Upper lobe of right lung (tissue), 1 donor: Measurements from ENCODE around the gene WDR59. TPM values are rescaled to one million over a fixed set of nuclear protein-coding genes. Genes with fewer than 3 reads are reported as not detected.

Experiments
- ATAC-seq: fragments of 200-7000 bp; cut with Tn5 transposase; one replicate; pipeline ENCODE4 v1.9.1; 2020; ENCODE audit warnings: mild to moderate bottlenecking, moderate library complexity
- DNase-seq: peaks from one replicate; pipeline ENCODE4 v3.0.0-alpha.2; 2020
- H3K27ac ChIP-seq: fragments of 200-600 bp; one replicate; pipeline ENCODE4 v1.8.0; 2022
- H3K27me3 ChIP-seq: fragments of 200-600 bp; one replicate; pipeline ENCODE4 v1.8.0; 2022; ENCODE audit warnings: mild to moderate bottlenecking
- H3K36me3 ChIP-seq: fragments of 200-600 bp; one replicate; pipeline ENCODE4 v1.8.0; 2022
- H3K4me1 ChIP-seq: fragments of 200-600 bp; one replicate; pipeline ENCODE4 v1.8.0; 2022
- H3K4me3 ChIP-seq: fragments of 200-600 bp; one replicate; pipeline ENCODE4 v1.8.0; 2022; ENCODE audit warnings: mild to moderate bottlenecking
- H3K9me3 ChIP-seq: fragments of 200-600 bp; one replicate; pipeline ENCODE4 v1.8.0; 2022
- CTCF ChIP-seq: fragments of 200-600 bp; IDR thresholded peaks from one replicate; pipeline ENCODE4 v1.8.0; 2022; ENCODE audit warnings: antibody characterized with exemption
- intact Hi-C: fragments of 100-400 bp; cut with DNase I; formaldehyde crosslinking; loops from one replicate; pipeline ENCODE4 v1.11.0; 2022
- total RNA-seq: library from RNA; stranded (reverse); fragmentation: NEBNext Ultra II Directional; extraction: Animal tissue kit (Norgen Biotek cat#: 25700); gene quantifications from one replicate; pipeline ENCODE4 v1.2.1, GENCODE V29; 2021
- donor health status: DM: no; HTN: yes; CAD: no; lungs with severe emphysema.

WDR59 gene
- total RNA-seq, 1 donor from 2014 or later: 51.6 TPM

GRCh38 chr16:74939688-74940087 is 45.2 kb downstream of the WDR59 start:
- H3K9me3 ChIP-seq: no peaks in the 10 kb centered on the region
- DNase-seq (no peak), ATAC-seq (no peak)
- no peak overlapping the region for H3K4me3 ChIP-seq
- H3K36me3 ChIP-seq: peaks cover 53% of the 10 kb centered on the region
- no peak overlapping the region for H3K27ac ChIP-seq
- no peaks in the 10 kb centered on the region for H3K4me1 ChIP-seq
- no peak for TF ChIP-seq CTCF
- H3K27me3 ChIP-seq: no peaks in the 10 kb centered on the region
- intact Hi-C loops: no loop called here

- intact Hi-C loops: no loop called here
- ATAC-seq (peak; percentile 95), DNase-seq (no peak)
- H3K27ac ChIP-seq: no peak overlapping the region
- TF ChIP-seq CTCF: no peak
- no peaks in the 10 kb centered on the region for H3K27me3 ChIP-seq
- peaks cover 42% of the 10 kb centered on the region for H3K36me3 ChIP-seq
- no peaks in the 10 kb centered on the region for H3K9me3 ChIP-seq
- no peak overlapping the region for H3K4me3 ChIP-seq
- H3K4me1 ChIP-seq: no peaks in the 10 kb centered on the region
These were observed 47.9 kb downstream of the WDR59 start for GRCh38 chr16:74936902-74937560.

GRCh38 chr16:74931445-74931844 is 53.5 kb downstream of the WDR59 start:
- Histone ChIP-seq H3K27me3 (no peaks in the 10 kb centered on the region), H3K27ac (no peak overlapping the region), H3K4me1 (no peaks in the 10 kb centered on the region), H3K36me3 (peaks cover 35% of the 10 kb centered on the region), H3K9me3 (no peaks in the 10 kb centered on the region), H3K4me3 (no peak overlapping the region)
- intact Hi-C loops: no loop called here
- no peak for ATAC-seq
- TF ChIP-seq CTCF: no peak
- no peak for DNase-seq

- Histone ChIP-seq H3K9me3 (no peaks in the 10 kb centered on the region), H3K4me3 (no peak overlapping the region), H3K27me3 (no peaks in the 10 kb centered on the region), H3K27ac (no peak overlapping the region), H3K4me1 (no peaks in the 10 kb centered on the region), H3K36me3 (peaks cover 24% of the 10 kb centered on the region)
- ATAC-seq (no peak), DNase-seq (no peak)
- TF ChIP-seq CTCF: no peak
- intact Hi-C loops: no loop called here
These were observed 55.3 kb downstream of the WDR59 start for GRCh38 chr16:74929636-74930035.

GRCh38 chr16:74926805-74927204 is 58.1 kb downstream of the WDR59 start:
- Histone ChIP-seq H3K27ac (no peak overlapping the region), H3K36me3 (peaks cover 23% of the 10 kb centered on the region), H3K9me3 (no peaks in the 10 kb centered on the region), H3K4me1 (no peaks in the 10 kb centered on the region), H3K4me3 (no peak overlapping the region), H3K27me3 (no peaks in the 10 kb centered on the region)
- DNase-seq: no peak
- no peak for TF ChIP-seq CTCF
- ATAC-seq: no peak
- intact Hi-C loops: no loop called here
